Adrenal gland (tissue), 5 donors: ENCODE measurements around the gene ADD1.

ENCODE experiments used
- CTCF ChIP-seq, 6 experiments: fragments of 450-650 bp in 4 of 6; fragments of 200-600 bp in 2 of 6; sonication (generic) in 1 of 6; IDR thresholded peaks; 1 replicate in 5 of 6; 2 replicates in 1 of 6; pipeline versions ENCODE4 v1.5.1 to v1.8.0; 2016 to 2021; ENCODE audit warnings: antibody characterized with exemption in 6 of 6, mild to moderate bottlenecking in 2 of 6, moderate library complexity in 1 of 6
- POLR2A ChIP-seq, 2 donors: fragments of 450-650 bp; IDR thresholded peaks; one replicate each; pipeline ENCODE4 v1.6.1; 2017; ENCODE audit warnings: antibody characterized with exemption in 2 of 2, mild to moderate bottlenecking in 2 of 2, moderate library complexity in 1 of 2
- donor health status: DM: no; HTN: no; CAD: no.

GRCh38 chr4:2824836-2825381, 18.7 kb upstream of the ADD1 start:
- TF ChIP-seq CTCF (IDR thresholded peaks at IDR 0.05) (no peak), POLR2A (IDR thresholded peaks at IDR 0.05) (no peak)
